ENCODE measurements around the gene UBE2E3. TPM values are rescaled to one million over a fixed set of nuclear protein-coding genes. Genes with fewer than 3 reads are reported as not detected.

The UBE2E3 gene
- total RNA-seq, 2 donors from 2014 or later = 43.1 to 52.5 TPM

GRCh38 chr2:181065458-181065857 is 85.1 kb downstream of the UBE2E3 start:
- Histone ChIP-seq H3K36me3 (no peaks in the 10 kb centered on the region), H3K27me3 (no peaks in the 10 kb centered on the region), H3K9ac (ENCODE audit: low read depth in 2 of 2, low read length in 2 of 2) (no peak overlapping the region), H3K4me3 (no peak overlapping the region), H3K9me3 (no peaks in the 10 kb centered on the region), H3K4me1 (no peaks in the 10 kb centered on the region), H3K27ac (no peak overlapping the region)
- TF ChIP-seq, protein P1, sequence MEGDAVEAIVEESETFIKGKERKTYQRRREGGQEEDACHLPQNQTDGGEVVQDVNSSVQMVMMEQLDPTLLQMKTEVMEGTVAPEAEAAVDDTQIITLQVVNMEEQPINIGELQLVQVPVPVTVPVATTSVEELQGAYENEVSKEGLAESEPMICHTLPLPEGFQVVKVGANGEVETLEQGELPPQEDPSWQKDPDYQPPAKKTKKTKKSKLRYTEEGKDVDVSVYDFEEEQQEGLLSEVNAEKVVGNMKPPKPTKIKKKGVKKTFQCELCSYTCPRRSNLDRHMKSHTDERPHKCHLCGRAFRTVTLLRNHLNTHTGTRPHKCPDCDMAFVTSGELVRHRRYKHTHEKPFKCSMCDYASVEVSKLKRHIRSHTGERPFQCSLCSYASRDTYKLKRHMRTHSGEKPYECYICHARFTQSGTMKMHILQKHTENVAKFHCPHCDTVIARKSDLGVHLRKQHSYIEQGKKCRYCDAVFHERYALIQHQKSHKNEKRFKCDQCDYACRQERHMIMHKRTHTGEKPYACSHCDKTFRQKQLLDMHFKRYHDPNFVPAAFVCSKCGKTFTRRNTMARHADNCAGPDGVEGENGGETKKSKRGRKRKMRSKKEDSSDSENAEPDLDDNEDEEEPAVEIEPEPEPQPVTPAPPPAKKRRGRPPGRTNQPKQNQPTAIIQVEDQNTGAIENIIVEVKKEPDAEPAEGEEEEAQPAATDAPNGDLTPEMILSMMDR (IDR thresholded peaks at IDR 0.05) = no peak
- no peak for DNase-seq
- intact Hi-C loops (cut with DNase I) = no loop called here

GRCh38 chr2:181066333-181066732 is 85.9 kb downstream of the UBE2E3 start:
- TF ChIP-seq, protein P1 (IDR thresholded peaks at IDR 0.05) = no peak

GRCh38 chr2:181070119-181070835 is 89.9 kb downstream of the UBE2E3 start:
- intact Hi-C loops (cut with DNase I) = no loop called here
- H3K27me3 ChIP-seq = no peaks in the 10 kb centered on the region
- DNase-seq = no peak
- H3K9me3 ChIP-seq = no peaks in the 10 kb centered on the region
- no peaks in the 10 kb centered on the region for H3K4me1 ChIP-seq
- H3K36me3 ChIP-seq = no peaks in the 10 kb centered on the region
- TF ChIP-seq, protein P1 (IDR thresholded peaks at IDR 0.05) = no peak
- H3K9ac ChIP-seq (ENCODE audit: low read depth in 2 of 2, low read length in 2 of 2) = no peak overlapping the region
- no peak overlapping the region for H3K4me3 ChIP-seq
- no peak overlapping the region for H3K27ac ChIP-seq

More at GRCh38 chr2:181066333-181066732, 85.9 kb downstream of the UBE2E3 start:
- Histone ChIP-seq H3K36me3 (no peaks in the 10 kb centered on the region), H3K4me1 (no peaks in the 10 kb centered on the region), H3K27ac (no peak overlapping the region), H3K9me3 (no peaks in the 10 kb centered on the region), H3K27me3 (no peaks in the 10 kb centered on the region), H3K9ac (ENCODE audit: low read depth in 2 of 2, low read length in 2 of 2) (no peak overlapping the region), H3K4me3 (no peak overlapping the region)
- DNase-seq = no peak
- intact Hi-C loops (cut with DNase I) = no loop called here

GRCh38 chr2:181070836-181071200 is 90.4 kb downstream of the UBE2E3 start:
- TF ChIP-seq, protein P1 (IDR thresholded peaks at IDR 0.05) = no peak
- no peak for DNase-seq
- Histone ChIP-seq H3K4me3 (no peak overlapping the region), H3K27me3 (no peaks in the 10 kb centered on the region), H3K9ac (ENCODE audit: low read depth in 2 of 2, low read length in 2 of 2) (no peak overlapping the region), H3K4me1 (no peaks in the 10 kb centered on the region), H3K27ac (no peak overlapping the region), H3K36me3 (no peaks in the 10 kb centered on the region), H3K9me3 (no peaks in the 10 kb centered on the region)
- intact Hi-C loops (cut with DNase I) = no loop called here

DNA sequence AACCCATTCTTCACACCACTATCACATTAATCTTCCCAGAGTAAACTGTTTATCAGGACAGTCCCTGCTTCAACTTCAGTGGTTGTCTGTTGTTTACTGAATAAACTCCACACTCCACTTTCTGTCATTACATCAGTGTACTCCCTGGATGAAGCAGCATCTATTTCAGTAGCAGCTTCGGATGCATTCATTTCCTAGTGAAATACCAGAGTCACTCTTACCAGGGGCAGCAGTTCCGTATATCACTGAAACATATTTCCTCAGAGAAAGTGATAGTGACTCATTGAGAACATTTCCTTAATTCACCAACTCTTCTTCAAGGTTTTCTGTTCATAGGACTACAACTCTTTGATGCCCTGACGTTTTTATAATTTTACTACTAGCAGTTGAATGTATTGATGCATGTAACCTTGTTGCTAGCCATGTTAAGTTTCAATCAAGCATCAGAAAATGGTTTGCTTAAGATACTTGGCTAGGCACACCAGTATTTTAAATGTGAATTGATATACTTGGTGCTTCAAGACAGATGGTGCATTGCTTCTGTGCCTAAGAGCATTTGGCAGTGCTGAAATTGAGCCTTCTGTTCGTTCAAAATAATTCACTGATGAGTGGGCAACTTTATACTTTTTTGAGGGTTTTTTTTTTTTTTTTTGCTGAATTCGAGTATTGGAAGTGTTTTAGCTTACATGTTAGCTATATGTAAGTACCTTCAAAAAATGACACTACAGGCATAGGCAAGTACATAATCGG is 92.3 kb downstream of the UBE2E3 start:
- no peak overlapping the region for H3K9ac ChIP-seq (ENCODE audit: low read depth in 2 of 2, low read length in 2 of 2)
- TF ChIP-seq, protein P1 (IDR thresholded peaks at IDR 0.05) = no peak
- H3K4me1 ChIP-seq = no peaks in the 10 kb centered on the region
- H3K9me3 ChIP-seq = no peaks in the 10 kb centered on the region
- no peak overlapping the region for H3K4me3 ChIP-seq
- intact Hi-C loops (cut with DNase I) = no loop called here
- H3K36me3 ChIP-seq = no peaks in the 10 kb centered on the region
- no peak for DNase-seq
- H3K27ac ChIP-seq = no peak overlapping the region
- no peaks in the 10 kb centered on the region for H3K27me3 ChIP-seq
